ENCODE measurements around the gene COPA. TPM values are rescaled to one million over a fixed set of nuclear protein-coding genes. Genes with fewer than 3 reads are reported as not detected.

COPA gene
- total RNA-seq, 1 experiment from 2014 or later: 118 TPM

GRCh38 chr1:160363951-160364735 is 21.1 kb upstream of the COPA start:
- H3K4me2 ChIP-seq (ENCODE audit: insufficient read depth, insufficient read length, low read length): no peak overlapping the region
- H3K18ac ChIP-seq (ENCODE audit: insufficient read length, low read depth, low read length): no peak overlapping the region
- H3K9me3 Mint-ChIP-seq: no peaks in the 10 kb centered on the region
- no peak overlapping the region for H3T11ph ChIP-seq (ENCODE audit: low read length)
- no peak overlapping the region for H2BK5ac ChIP-seq (ENCODE audit: insufficient read length, low read length)
- no peak overlapping the region for H3K27ac ChIP-seq (ENCODE audit: insufficient read length, low read depth, low read length)
- H2BK15ac ChIP-seq (ENCODE audit: low read depth, low read length): no peak overlapping the region
- peaks cover 2 to 20% (median 13%) of the 10 kb centered on the region in 3 experiments; a peak in 6 of 7 replicates for H3K36me3 Mint-ChIP-seq (ENCODE audit: insufficient read depth in 1 of 3, low read depth in 3 of 3)
- H3K4me1 ChIP-seq (ENCODE audit: insufficient read depth, low read length): no peaks in the 10 kb centered on the region; the same call in 1 of the 2 replicates
- no peaks in the 10 kb centered on the region for H3K79me1 ChIP-seq (ENCODE audit: insufficient read depth, low read depth, low read length, poor library complexity, severe bottlenecking)
- H3K23ac ChIP-seq (ENCODE audit: insufficient read length, low read depth, low read length): no peak overlapping the region
- H3K79me2 ChIP-seq (ENCODE audit: insufficient read depth, low read length): no peaks in the 10 kb centered on the region
- no peaks in the 10 kb centered on the region for H3K27me3 ChIP-seq (ENCODE audit: insufficient read depth, low read length)
- peaks cover 4% of the 10 kb centered on the region; the same call in 1 of the 2 replicates for H3K27me3 Mint-ChIP-seq (ENCODE audit: low read depth)
- H3K9ac ChIP-seq (ENCODE audit: extremely low read depth, insufficient read length, low read length): no peak overlapping the region
- no peaks in the 10 kb centered on the region for H3K9me3 ChIP-seq (ENCODE audit: control insufficient read depth, low read depth, low read length)
- H4K8ac ChIP-seq (replicated peaks; ENCODE audit: insufficient read length, low read depth, low read length): no peak overlapping the region
- no CpG with 5 or more reads among the region's 12 CpGs for WGBS (ENCODE audit: extremely low coverage, insufficient read length, low lambda C conversion rate)
- no peak for DNase-seq
- no peak for TF ChIP-seq CTCF (conservative IDR thresholded peaks at IDR 0.05)
- H3K56ac ChIP-seq (ENCODE audit: insufficient read length, low read depth, low read length): no peak overlapping the region
- no peaks in the 10 kb centered on the region for H4K20me1 ChIP-seq (ENCODE audit: control insufficient read depth, insufficient read depth, insufficient read length)
- H2BK20ac ChIP-seq (ENCODE audit: low read depth, low read length, poor library complexity, severe bottlenecking): no peak overlapping the region
- H3K27ac Mint-ChIP-seq: peak overlapping the region in 2 of 3 experiments; percentile 42 to 63; a peak in 4 of 7 replicates
- H3K23me2 ChIP-seq (ENCODE audit: insufficient read length, low read depth, low read length, poor library complexity, severe bottlenecking): no peaks in the 10 kb centered on the region
- no peak overlapping the region for H2BK120ac ChIP-seq (ENCODE audit: low read depth, low read length, poor library complexity, severe bottlenecking)
- no peak overlapping the region for H4K5ac ChIP-seq (ENCODE audit: insufficient read length, low read depth, low read length)
- peak overlapping the region in 1 of 2 experiments; percentile 7; a peak in 1 of 5 replicates for H3K4me3 Mint-ChIP-seq
- H2BK12ac ChIP-seq (ENCODE audit: insufficient read length, low read depth, low read length): no peak overlapping the region
- H3K4ac ChIP-seq (ENCODE audit: low read depth, low read length): no peak overlapping the region
- no peak overlapping the region for H4K91ac ChIP-seq (ENCODE audit: insufficient read length, low read depth, low read length)
- H3K4me1 Mint-ChIP-seq: peaks cover 39 to 57% of the 10 kb centered on the region in 2 experiments
- H3K14ac ChIP-seq (ENCODE audit: insufficient read depth, low read length): no peak overlapping the region
- H2AFZ ChIP-seq (ENCODE audit: low read length): no peak overlapping the region
- H2AK5ac ChIP-seq (ENCODE audit: insufficient read length, low read length): no peak overlapping the region

Data from H9 (cell line).